Measurements from ENCODE around the gene SNN.

DNA sequence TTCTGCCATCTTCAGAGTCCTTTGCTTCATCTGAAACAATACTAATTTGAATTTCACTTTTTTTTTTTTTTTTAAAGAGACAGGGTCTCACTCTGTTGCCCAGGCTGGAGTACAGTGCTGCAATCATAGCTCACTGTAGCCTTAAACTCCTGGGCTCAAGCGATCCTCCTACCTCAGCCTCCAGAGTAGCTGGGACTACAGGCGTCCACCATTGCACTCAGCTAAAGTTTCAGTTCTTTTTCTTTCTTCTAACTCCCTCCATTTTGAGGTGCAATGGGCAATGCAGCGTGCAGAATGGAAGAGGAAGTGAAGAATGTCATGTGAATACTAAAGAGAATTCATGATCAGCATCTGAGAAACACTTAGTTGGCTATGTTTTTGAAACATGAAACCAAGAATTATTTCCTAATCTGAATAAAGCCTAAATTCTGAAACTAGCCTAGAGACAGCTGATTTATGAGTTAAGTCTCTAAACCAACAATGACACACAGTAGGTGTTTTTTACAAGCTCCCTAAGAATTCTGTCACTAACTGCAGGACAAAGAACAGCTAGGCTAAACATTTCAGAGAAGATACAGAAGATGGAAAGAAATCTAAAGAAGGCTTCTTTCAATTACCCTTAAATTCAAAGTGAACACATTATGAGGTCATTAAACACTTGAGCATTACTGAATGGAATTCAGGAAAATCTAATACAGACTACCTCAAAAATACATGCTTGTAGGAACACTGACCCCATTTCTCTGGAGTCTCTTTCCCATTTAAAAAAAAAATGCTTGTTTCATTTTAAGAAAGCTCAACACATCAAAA is 21.0 kb downstream of the SNN start:
- TF ChIP-seq, protein P1, sequence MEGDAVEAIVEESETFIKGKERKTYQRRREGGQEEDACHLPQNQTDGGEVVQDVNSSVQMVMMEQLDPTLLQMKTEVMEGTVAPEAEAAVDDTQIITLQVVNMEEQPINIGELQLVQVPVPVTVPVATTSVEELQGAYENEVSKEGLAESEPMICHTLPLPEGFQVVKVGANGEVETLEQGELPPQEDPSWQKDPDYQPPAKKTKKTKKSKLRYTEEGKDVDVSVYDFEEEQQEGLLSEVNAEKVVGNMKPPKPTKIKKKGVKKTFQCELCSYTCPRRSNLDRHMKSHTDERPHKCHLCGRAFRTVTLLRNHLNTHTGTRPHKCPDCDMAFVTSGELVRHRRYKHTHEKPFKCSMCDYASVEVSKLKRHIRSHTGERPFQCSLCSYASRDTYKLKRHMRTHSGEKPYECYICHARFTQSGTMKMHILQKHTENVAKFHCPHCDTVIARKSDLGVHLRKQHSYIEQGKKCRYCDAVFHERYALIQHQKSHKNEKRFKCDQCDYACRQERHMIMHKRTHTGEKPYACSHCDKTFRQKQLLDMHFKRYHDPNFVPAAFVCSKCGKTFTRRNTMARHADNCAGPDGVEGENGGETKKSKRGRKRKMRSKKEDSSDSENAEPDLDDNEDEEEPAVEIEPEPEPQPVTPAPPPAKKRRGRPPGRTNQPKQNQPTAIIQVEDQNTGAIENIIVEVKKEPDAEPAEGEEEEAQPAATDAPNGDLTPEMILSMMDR (IDR thresholded peaks at IDR 0.05): no peak
- TF ChIP-seq POLR2A (IDR thresholded peaks at IDR 0.05): no peak

All from vagina (tissue), 2 donors.